ENCODE data around the gene TTN. TPM values are rescaled to one million over a fixed set of nuclear protein-coding genes. Genes with fewer than 3 reads are reported as not detected.

The TTN gene
- total and polyA plus RNA-seq, 9 donors = 0.17 to 12.9 (median 1.2) TPM

- H3K27ac ChIP-seq = no peak overlapping the region
- no peaks in the 10 kb centered on the region for H3K27me3 ChIP-seq
- no peaks in the 10 kb centered on the region for H3K4me1 ChIP-seq (ENCODE audit: insufficient read depth)
- TF ChIP-seq CTCF (IDR thresholded peaks at IDR 0.05) = no peak
- no peak for TF ChIP-seq POLR2A (IDR thresholded peaks at IDR 0.05)
- TF ChIP-seq EP300 (IDR thresholded peaks at IDR 0.05) = no peak
- 96 to 97% (median 97%) methylated on average over 2 of the region's 2 CpGs for WGBS, 3 donors
- H3K9me3 ChIP-seq = no peaks in the 10 kb centered on the region
- intact Hi-C loops (cut with DNase I) = no loop called here
- no peak for DNase-seq
- H3K36me3 ChIP-seq = no peaks in the 10 kb centered on the region
- no peak overlapping the region for H3K4me3 ChIP-seq
Measured at GRCh38 chr2:178512484-178512883, 294.7 kb downstream of the TTN start.

- TF ChIP-seq CTCF (IDR thresholded peaks at IDR 0.05) (no peak), EP300 (IDR thresholded peaks at IDR 0.05) (no peak), POLR2A (IDR thresholded peaks at IDR 0.05) (no peak)
- Histone ChIP-seq H3K4me3 (no peak overlapping the region), H3K27ac (no peak overlapping the region), H3K36me3 (no peaks in the 10 kb centered on the region), H3K4me1 (ENCODE audit: insufficient read depth) (no peaks in the 10 kb centered on the region), H3K27me3 (no peaks in the 10 kb centered on the region), H3K9me3 (no peaks in the 10 kb centered on the region)
- DNase-seq = no peak
- 89 to 94% (median 90%) methylated on average over 6 of the region's 6 CpGs for WGBS, 3 donors
- intact Hi-C loops (cut with DNase I) = no loop called here
Measured at GRCh38 chr2:178510384-178510783, 296.8 kb downstream of the TTN start.

GRCh38 chr2:178508646-178509045 is 298.6 kb downstream of the TTN start:
- H3K9me3 ChIP-seq = no peaks in the 10 kb centered on the region
- WGBS, 3 donors = 96 to 98% (median 96%) methylated on average over 2 of the region's 2 CpGs
- no peaks in the 10 kb centered on the region for H3K36me3 ChIP-seq
- DNase-seq = no peak
- no peak overlapping the region for H3K4me3 ChIP-seq
- no peaks in the 10 kb centered on the region for H3K27me3 ChIP-seq
- intact Hi-C loops (cut with DNase I) = no loop called here
- no peaks in the 10 kb centered on the region for H3K4me1 ChIP-seq (ENCODE audit: insufficient read depth)
- TF ChIP-seq CTCF (IDR thresholded peaks at IDR 0.05) (no peak), EP300 (IDR thresholded peaks at IDR 0.05) (no peak), POLR2A (IDR thresholded peaks at IDR 0.05) (no peak)
- no peak overlapping the region for H3K27ac ChIP-seq

GRCh38 chr2:178506949-178507348 is 300.3 kb downstream of the TTN start:
- WGBS, 3 donors = 92 to 95% (median 93%) methylated on average over 1 of the region's 1 CpG
- no peak for TF ChIP-seq CTCF (IDR thresholded peaks at IDR 0.05)
- no peak for TF ChIP-seq POLR2A (IDR thresholded peaks at IDR 0.05)
- no peak for TF ChIP-seq EP300 (IDR thresholded peaks at IDR 0.05)

GRCh38 chr2:178506524-178506923 is 300.7 kb downstream of the TTN start:
- no peaks in the 10 kb centered on the region for H3K27me3 ChIP-seq
- intact Hi-C loops (cut with DNase I) = no loop called here
- DNase-seq = no peak
- no peaks in the 10 kb centered on the region for H3K9me3 ChIP-seq
- TF ChIP-seq EP300 (IDR thresholded peaks at IDR 0.05) (no peak), CTCF (IDR thresholded peaks at IDR 0.05) (no peak), POLR2A (IDR thresholded peaks at IDR 0.05) (no peak)
- H3K4me1 ChIP-seq (ENCODE audit: insufficient read depth) = no peaks in the 10 kb centered on the region
- H3K27ac ChIP-seq = no peak overlapping the region
- WGBS, 3 donors = 95 to 97% (median 96%) methylated on average over 2 of the region's 2 CpGs
- H3K4me3 ChIP-seq = no peak overlapping the region
- no peaks in the 10 kb centered on the region for H3K36me3 ChIP-seq

More at GRCh38 chr2:178506949-178507348, 300.3 kb downstream of the TTN start:
- H3K36me3 ChIP-seq = no peaks in the 10 kb centered on the region
- DNase-seq = no peak
- intact Hi-C loops (cut with DNase I) = no loop called here
- H3K4me1 ChIP-seq (ENCODE audit: insufficient read depth) = no peaks in the 10 kb centered on the region
- H3K27ac ChIP-seq = no peak overlapping the region
- no peak overlapping the region for H3K4me3 ChIP-seq
- H3K27me3 ChIP-seq = no peaks in the 10 kb centered on the region
- no peaks in the 10 kb centered on the region for H3K9me3 ChIP-seq

Measured in ovary (tissue), 9 donors.